CD4-positive, alpha-beta memory T cell (primary cell): Measurements from ENCODE around the gene STK39. TPM values are rescaled to one million over a fixed set of nuclear protein-coding genes. Genes with fewer than 3 reads are reported as not detected.
A peak's percentile ranks its signal among the peaks of the same experiment; 100 is the strongest.

Experiments used
- CTCF ChIA-PET: fragments of 350-600 bp; sonication (Branson Sonifier 250); formaldehyde crosslinking; loops from one replicate; lab custom pipeline; 2021; ENCODE audit warnings: inconsistent platforms; ENCODE audit not compliant: partially characterized antibody; lab: Charles Lee
- POLR2A ChIA-PET: fragments of 350-600 bp; sonication (Branson Sonifier 250); formaldehyde crosslinking; loops from one replicate; lab custom pipeline; 2021; ENCODE audit not compliant: partially characterized antibody; lab: Charles Lee
- DNase-seq, 5 donors: peaks; one replicate each; pipeline versions ENCODE4 v3.0.0 to v3.0.0-alpha.2; 2020 to 2022; ENCODE audit warnings: mixed read lengths in 1 of 5
- H3K27ac ChIP-seq: one replicate; pipeline ENCODE4 v1.7.0; 2013; ENCODE audit warnings: low read depth, low read length
- H3K27me3 ChIP-seq: 2 replicates; pipeline ENCODE4 v1.7.0; 2013; ENCODE audit warnings: mild to moderate bottlenecking, low read length, moderate library complexity; ENCODE audit not compliant: insufficient read depth
- H3K36me3 ChIP-seq: 2 replicates; pipeline ENCODE4 v1.7.0; 2013; ENCODE audit warnings: mild to moderate bottlenecking, low read length, moderate library complexity; ENCODE audit not compliant: insufficient read depth
- H3K4me1 ChIP-seq: 2 replicates; pipeline ENCODE4 v1.7.0; 2013; ENCODE audit warnings: mild to moderate bottlenecking, low read length, moderate library complexity; ENCODE audit not compliant: insufficient read depth
- H3K4me3 ChIP-seq, 2 donors: one replicate each; pipeline ENCODE4 v1.7.0; 2013; ENCODE audit warnings: low read length in 2 of 2, mild to moderate bottlenecking in 1 of 2
- H3K9me3 ChIP-seq, 2 donors: one replicate each; pipeline ENCODE4 v1.7.0; 2013; ENCODE audit warnings: low read length in 2 of 2, control low read depth in 1 of 2; ENCODE audit not compliant: control insufficient read depth in 1 of 2
- H3K27ac Mint-ChIP-seq, 7 donors: one replicate each; pipeline ENCODE4 v1.8.0; 2020 to 2021; ENCODE audit warnings: mixed read lengths in 7 of 7, mild to moderate bottlenecking in 6 of 7, inconsistent platforms in 3 of 7, moderate library complexity in 3 of 7
- H3K27me3 Mint-ChIP-seq, 2 donors: one replicate each; pipeline ENCODE4 v1.8.0; 2020 to 2021; ENCODE audit warnings: mixed read lengths in 2 of 2
- H3K36me3 Mint-ChIP-seq, 2 donors: one replicate each; pipeline ENCODE4 v1.8.0; 2020 to 2021; ENCODE audit warnings: mixed read lengths in 2 of 2, inconsistent platforms in 1 of 2, mild to moderate bottlenecking in 1 of 2
- H3K4me1 Mint-ChIP-seq, 4 donors: one replicate each; pipeline ENCODE4 v1.8.0; 2020 to 2021; ENCODE audit warnings: mixed read lengths in 4 of 4, mild to moderate bottlenecking in 1 of 4
- H3K4me3 Mint-ChIP-seq, 8 donors: one replicate each; pipeline ENCODE4 v1.8.0; 2020 to 2021; ENCODE audit warnings: mixed read lengths in 8 of 8, mild to moderate bottlenecking in 7 of 8, moderate library complexity in 6 of 8, inconsistent platforms in 3 of 8
- H3K9me3 Mint-ChIP-seq, 8 donors: one replicate each; pipeline ENCODE4 v1.8.0; 2020 to 2021; ENCODE audit warnings: mixed read lengths in 8 of 8, mild to moderate bottlenecking in 5 of 8, inconsistent platforms in 3 of 8, moderate library complexity in 1 of 8
- intact Hi-C: fragments of 100-400 bp; cut with micrococcal nuclease; formaldehyde crosslinking; loops from one replicate; pipeline ENCODE4 v1.15.1; 2023
- polyA plus RNA-seq, 2 donors: library from polyadenylated mRNA; unstranded; fragments of 300-500 nt; fragmentation: Illumina TruSeq; gene quantifications; one replicate each; pipeline ENCODE4 v1.2.3, GENCODE V29; 2021
- total RNA-seq, 2 experiments: library from RNA; stranded (reverse); gene quantifications; one replicate each; pipeline ENCODE4 v1.2.3, GENCODE V29; 2021

STK39 gene
- total and polyA plus RNA-seq, 4 experiments from 2014 or later, result 4.9 to 27.3 (median 18.2) TPM

GRCh38 chr2:167940734-167941507, 306.5 kb downstream of the STK39 start:
- H3K27ac ChIP-seq, result no peak overlapping the region
- Mint-ChIP-seq H3K4me1 (no peaks in the 10 kb centered on the region), H3K36me3 (no peaks in the 10 kb centered on the region), H3K4me3 (no peak overlapping the region), H3K27ac (no peak overlapping the region), H3K27me3 (peaks cover 6 to 11% of the 10 kb centered on the region in 2 donors), H3K9me3 (peaks cover 0 to 3% (median 0%) of the 10 kb centered on the region in 8 donors)
- no peaks in the 10 kb centered on the region for H3K27me3 ChIP-seq
- ChIA-PET POLR2A (no interaction called here), CTCF (no interaction called here)
- no peaks in the 10 kb centered on the region for H3K36me3 ChIP-seq
- no peaks in the 10 kb centered on the region for H3K4me1 ChIP-seq
- intact Hi-C loops, result no loop called here
- H3K9me3 ChIP-seq, result no peaks in the 10 kb centered on the region
- DNase-seq, result no peak
- no peak overlapping the region for H3K4me3 ChIP-seq

- H3K4me3 Mint-ChIP-seq, result no peak overlapping the region
- ChIA-PET CTCF (no interaction called here), POLR2A (no interaction called here)
- Histone ChIP-seq H3K4me1 (no peaks in the 10 kb centered on the region), H3K27ac (no peak overlapping the region), H3K9me3 (no peaks in the 10 kb centered on the region), H3K4me3 (no peak overlapping the region), H3K36me3 (no peaks in the 10 kb centered on the region), H3K27me3 (no peaks in the 10 kb centered on the region)
- intact Hi-C loops, result no loop called here
- H3K9me3 Mint-ChIP-seq, result peaks cover 0 to 3% (median 0%) of the 10 kb centered on the region in 8 donors
- peaks cover 6 to 12% of the 10 kb centered on the region in 2 donors for H3K27me3 Mint-ChIP-seq
- no peak for DNase-seq
- H3K4me1 Mint-ChIP-seq, result no peaks in the 10 kb centered on the region
- H3K27ac Mint-ChIP-seq, result no peak overlapping the region
- no peaks in the 10 kb centered on the region for H3K36me3 Mint-ChIP-seq
These were observed 307.1 kb downstream of the STK39 start for GRCh38 chr2:167940346-167940725.

GRCh38 chr2:167939514-167940345, 307.7 kb downstream of the STK39 start:
- POLR2A ChIA-PET, result no interaction called here
- Histone ChIP-seq H3K4me3 (no peak overlapping the region), H3K27me3 (no peaks in the 10 kb centered on the region), H3K9me3 (no peaks in the 10 kb centered on the region), H3K27ac (no peak overlapping the region), H3K4me1 (no peaks in the 10 kb centered on the region), H3K36me3 (no peaks in the 10 kb centered on the region)
- Mint-ChIP-seq H3K4me1 (no peaks in the 10 kb centered on the region), H3K36me3 (no peaks in the 10 kb centered on the region), H3K27ac (no peak overlapping the region), H3K9me3 (peaks cover 0 to 4% (median 0%) of the 10 kb centered on the region in 8 donors), H3K27me3 (peaks cover 6 to 12% of the 10 kb centered on the region in 2 donors), H3K4me3 (no peak overlapping the region)
- DNase-seq, result no peak
- CTCF ChIA-PET, result no interaction called here
- intact Hi-C loops, result no loop called here

GRCh38 chr2:167937403-167937802, 310.0 kb downstream of the STK39 start:
- intact Hi-C loops, result no loop called here
- CTCF ChIA-PET, result no interaction called here

GRCh38 chr2:167935803-167936110, 311.6 kb downstream of the STK39 start:
- intact Hi-C loops, result no loop called here
- Mint-ChIP-seq H3K36me3 (no peaks in the 10 kb centered on the region), H3K27me3 (peaks cover 6 to 12% of the 10 kb centered on the region in 2 donors), H3K4me1 (no peaks in the 10 kb centered on the region), H3K4me3 (no peak overlapping the region), H3K27ac (peak overlapping the region in 1 of 7 donors; percentile 11), H3K9me3 (peaks cover 0 to 8% (median 0%) of the 10 kb centered on the region in 8 donors)
- H3K4me1 ChIP-seq, result no peaks in the 10 kb centered on the region
- H3K36me3 ChIP-seq, result no peaks in the 10 kb centered on the region
- no peak for DNase-seq
- H3K9me3 ChIP-seq, result no peaks in the 10 kb centered on the region
- no peak overlapping the region for H3K4me3 ChIP-seq
- H3K27ac ChIP-seq, result no peak overlapping the region
- no peaks in the 10 kb centered on the region for H3K27me3 ChIP-seq
- CTCF ChIA-PET, result interaction anchor here (0.6 kb wide), 1 partner anchor 428 kb away, joined by 3 read pairs; no protein-coding TSS in a partner anchor
- POLR2A ChIA-PET, result no interaction called here

More at GRCh38 chr2:167937403-167937802, 310.0 kb downstream of the STK39 start:
- no peaks in the 10 kb centered on the region for H3K36me3 Mint-ChIP-seq
- no peak overlapping the region for H3K27ac Mint-ChIP-seq
- POLR2A ChIA-PET, result no interaction called here
- Histone ChIP-seq H3K27ac (no peak overlapping the region), H3K9me3 (no peaks in the 10 kb centered on the region), H3K27me3 (no peaks in the 10 kb centered on the region), H3K36me3 (no peaks in the 10 kb centered on the region), H3K4me3 (no peak overlapping the region), H3K4me1 (no peaks in the 10 kb centered on the region)
- DNase-seq, result no peak
- H3K4me1 Mint-ChIP-seq, result no peaks in the 10 kb centered on the region
- peaks cover 0 to 8% (median 1%) of the 10 kb centered on the region in 8 donors for H3K9me3 Mint-ChIP-seq
- peaks cover 6 to 12% of the 10 kb centered on the region in 2 donors for H3K27me3 Mint-ChIP-seq
- H3K4me3 Mint-ChIP-seq, result no peak overlapping the region

- Mint-ChIP-seq H3K36me3 (no peaks in the 10 kb centered on the region), H3K9me3 (peaks cover 0 to 8% (median 0%) of the 10 kb centered on the region in 8 donors), H3K27ac (no peak overlapping the region), H3K4me1 (no peaks in the 10 kb centered on the region), H3K4me3 (no peak overlapping the region), H3K27me3 (peaks cover 6 to 7% of the 10 kb centered on the region in 2 donors)
- Histone ChIP-seq H3K27ac (no peak overlapping the region), H3K4me3 (no peak overlapping the region), H3K27me3 (no peaks in the 10 kb centered on the region), H3K9me3 (no peaks in the 10 kb centered on the region), H3K4me1 (no peaks in the 10 kb centered on the region), H3K36me3 (no peaks in the 10 kb centered on the region)
- ChIA-PET CTCF (no interaction called here), POLR2A (no interaction called here)
- intact Hi-C loops, result no loop called here
- no peak for DNase-seq
These were observed 314.1 kb downstream of the STK39 start for GRCh38 chr2:167933097-167933814.

- Histone ChIP-seq H3K9me3 (no peaks in the 10 kb centered on the region), H3K27ac (no peak overlapping the region), H3K4me1 (no peaks in the 10 kb centered on the region), H3K36me3 (no peaks in the 10 kb centered on the region), H3K27me3 (no peaks in the 10 kb centered on the region), H3K4me3 (no peak overlapping the region)
- ChIA-PET CTCF (no interaction called here), POLR2A (no interaction called here)
- no peak for DNase-seq
- Mint-ChIP-seq H3K36me3 (no peaks in the 10 kb centered on the region), H3K27ac (no peak overlapping the region), H3K4me3 (no peak overlapping the region), H3K27me3 (peaks cover 6% of the 10 kb centered on the region in 2 donors), H3K9me3 (peaks cover 0 to 8% (median 0%) of the 10 kb centered on the region in 8 donors), H3K4me1 (no peaks in the 10 kb centered on the region)
- intact Hi-C loops, result no loop called here
These were observed 315.2 kb downstream of the STK39 start for GRCh38 chr2:167932123-167932693.
